PC-9 (cell line): ENCODE measurements around the gene EXOC4. TPM values are rescaled to one million over a fixed set of nuclear protein-coding genes. Genes with fewer than 3 reads are reported as not detected.

ENCODE experiments used
- BruUV-seq: library from RNA; stranded (reverse); fragments of 400-500 nt; replicated peaks from 2 replicates; lab custom pipeline; 2021; lab: Mats Ljungman, UMichigan
- CTCF ChIA-PET: fragments of 300-600 bp; sonication (Branson Sonifier 250); formaldehyde crosslinking; loops from one replicate; lab custom pipeline; 2022; ENCODE audit warnings: antibody characterized with exemption; lab: Charles Lee
- POLR2A ChIA-PET: fragments of 300-600 bp; sonication (Branson Sonifier 250); formaldehyde crosslinking; loops from one replicate; lab custom pipeline; 2022; ENCODE audit warnings: antibody characterized with exemption; ENCODE audit not compliant: unreplicated experiment; lab: Charles Lee
- DNase-seq, 2 experiments: peaks; one replicate each; pipeline versions ENCODE4 v3.0.0 to v3.0.0-alpha.2; 2015 to 2022; ENCODE audit warnings: mixed read lengths in 1 of 2
- H2AFZ ChIP-seq: fragments of 200-600 bp; sonication (generic); 2 replicates; pipeline ENCODE4 v1.8.1; 2017; ENCODE audit warnings: antibody characterized with exemption
- H3F3A ChIP-seq: fragments of 200-600 bp; sonication (generic); 2 replicates; pipeline ENCODE4 v1.8.1; 2017; ENCODE audit warnings: antibody characterized with exemption, mild to moderate bottlenecking, low read depth; ENCODE audit not compliant: insufficient read depth
- H3K27ac ChIP-seq: fragments of 200-600 bp; sonication (generic); 2 replicates; pipeline ENCODE4 v1.6.1; 2016; ENCODE audit warnings: mixed run types
- H3K27me3 ChIP-seq: fragments of 200-600 bp; sonication (generic); 2 replicates; pipeline ENCODE4 v1.6.1; 2016; ENCODE audit warnings: low read depth, mixed run types; ENCODE audit not compliant: insufficient read depth
- H3K36me3 ChIP-seq: fragments of 200-600 bp; sonication (generic); 2 replicates; pipeline ENCODE4 v1.6.1; 2016; ENCODE audit warnings: low read depth, mixed run types
- H3K4me1 ChIP-seq: fragments of 200-600 bp; sonication (generic); replicated peaks from 2 replicates; pipeline ENCODE4 v1.6.1; 2016; ENCODE audit warnings: mixed run types; ENCODE audit not compliant: insufficient read depth
- H3K4me2 ChIP-seq: fragments of 200-600 bp; sonication (generic); 2 replicates; pipeline ENCODE4 v1.6.1; 2017; ENCODE audit warnings: mixed run types
- H3K4me3 ChIP-seq: fragments of 200-600 bp; sonication (generic); 2 replicates; pipeline ENCODE4 v1.6.1; 2016; ENCODE audit warnings: mixed run types
- H3K79me2 ChIP-seq: fragments of 200-600 bp; sonication (generic); 2 replicates; pipeline ENCODE4 v1.6.1; 2017; ENCODE audit warnings: low read depth, mixed run types
- H3K9me2 ChIP-seq: fragments of 200-600 bp; sonication (generic); 2 replicates; pipeline ENCODE4 v1.8.1; 2017; ENCODE audit warnings: mild to moderate bottlenecking; ENCODE audit not compliant: insufficient read depth
- H3K9me3 ChIP-seq: fragments of 200-600 bp; sonication (generic); 2 replicates; pipeline ENCODE4 v1.8.1; 2016; ENCODE audit warnings: low read depth; ENCODE audit not compliant: insufficient read depth
- H4K20me1 ChIP-seq: fragments of 200-600 bp; sonication (generic); 2 replicates; pipeline ENCODE4 v1.8.1; 2017; ENCODE audit not compliant: insufficient read depth
- CTCF ChIP-seq: fragments of 200-600 bp; sonication (generic); conservative IDR thresholded peaks from 2 replicates; pipeline ENCODE4 v1.6.1; 2017; ENCODE audit warnings: mixed run types, antibody characterized with exemption, mild to moderate bottlenecking, moderate library complexity
- EZH2 ChIP-seq: fragments of 200-600 bp; sonication (generic); IDR thresholded peaks from 2 replicates; pipeline ENCODE4 v1.8.0; 2017; ENCODE audit warnings: antibody characterized with exemption, low read depth
- intact Hi-C: fragments of 100-400 bp; cut with micrococcal nuclease; formaldehyde crosslinking; loops from one replicate; pipeline ENCODE4 v1.10.0; 2022; ENCODE audit not compliant: unreplicated experiment
- total RNA-seq: library from RNA; stranded (reverse); gene quantifications from 2 replicates; pipeline ENCODE4 v1.2.3, GENCODE V29; 2021

EXOC4 gene
- total RNA-seq, 1 experiment from 2014 or later = 101 TPM

GRCh38 chr7:133419041-133419440 is 166.2 kb downstream of the EXOC4 start:
- no peak for DNase-seq
- no peak overlapping the region for H3K4me3 ChIP-seq
- H3F3A ChIP-seq = no peaks in the 10 kb centered on the region
- H3K27ac ChIP-seq = no peak overlapping the region
- no peaks in the 10 kb centered on the region for H3K4me1 ChIP-seq
- no peak overlapping the region for H3K4me2 ChIP-seq
- BruUV-seq = no TSS peak
- no peaks in the 10 kb centered on the region for H3K79me2 ChIP-seq
- intact Hi-C loops = no loop called here
- H3K9me3 ChIP-seq = no peaks in the 10 kb centered on the region
- no peaks in the 10 kb centered on the region; the same call in 1 of the 2 replicates for H4K20me1 ChIP-seq
- no peaks in the 10 kb centered on the region for H3K9me2 ChIP-seq
- H3K27me3 ChIP-seq = no peaks in the 10 kb centered on the region
- H2AFZ ChIP-seq = no peak overlapping the region
- no peak for TF ChIP-seq CTCF
- ChIA-PET POLR2A (no interaction called here), CTCF (no interaction called here)
- no peaks in the 10 kb centered on the region for H3K36me3 ChIP-seq

- ChIA-PET POLR2A (no interaction called here), CTCF (interaction anchor here (0.6 kb wide), 1 partner anchor 16 kb away, joined by 6 read pairs; no protein-coding TSS in a partner anchor)
- H3K36me3 ChIP-seq = no peaks in the 10 kb centered on the region
- TF ChIP-seq CTCF (no peak), EZH2 (no peak)
- DNase-seq = no peak
- H3K4me3 ChIP-seq = no peak overlapping the region
- BruUV-seq = no TSS peak
- no peaks in the 10 kb centered on the region for H3K79me2 ChIP-seq
- no peaks in the 10 kb centered on the region for H3K27me3 ChIP-seq
- no peaks in the 10 kb centered on the region for H3K4me1 ChIP-seq
- intact Hi-C loops = no loop called here
- H3K27ac ChIP-seq = no peak overlapping the region
- H3F3A ChIP-seq = no peaks in the 10 kb centered on the region
- H3K4me2 ChIP-seq = no peak overlapping the region
- H3K9me3 ChIP-seq = no peaks in the 10 kb centered on the region
- H3K9me2 ChIP-seq = no peaks in the 10 kb centered on the region
- H2AFZ ChIP-seq = no peak overlapping the region
- no peaks in the 10 kb centered on the region for H4K20me1 ChIP-seq
Measured at GRCh38 chr7:133423618-133424017, 170.7 kb downstream of the EXOC4 start.

- BruUV-seq = no TSS peak
- Histone ChIP-seq H3K4me1 (no peaks in the 10 kb centered on the region), H3K4me3 (no peak overlapping the region), H3K79me2 (no peaks in the 10 kb centered on the region), H3K36me3 (no peaks in the 10 kb centered on the region), H3K27ac (no peak overlapping the region), H4K20me1 (no peaks in the 10 kb centered on the region), H3K9me2 (no peaks in the 10 kb centered on the region), H3K9me3 (no peaks in the 10 kb centered on the region), H3K4me2 (no peak overlapping the region), H2AFZ (no peak overlapping the region), H3K27me3 (no peaks in the 10 kb centered on the region), H3F3A (no peaks in the 10 kb centered on the region)
- ChIA-PET CTCF (no interaction called here), POLR2A (no interaction called here)
- TF ChIP-seq EZH2 (no peak), CTCF (no peak)
- intact Hi-C loops = no loop called here
- DNase-seq = no peak
Measured at GRCh38 chr7:133428326-133428725, 175.4 kb downstream of the EXOC4 start.
